Stimulated activated CD4-positive, alpha-beta T cell treated with anti-CD3 and anti-CD28 coated beads, Interleukin-15, amount 100 ng/mL, for 24 hours (primary cell): ENCODE measurements around the gene ATP1A4.

ENCODE experiments used
- DNase-seq: peaks from one replicate; pipeline ENCODE4 v3.0.0-alpha.2; 2020

ATP1A4 gene

DNA sequence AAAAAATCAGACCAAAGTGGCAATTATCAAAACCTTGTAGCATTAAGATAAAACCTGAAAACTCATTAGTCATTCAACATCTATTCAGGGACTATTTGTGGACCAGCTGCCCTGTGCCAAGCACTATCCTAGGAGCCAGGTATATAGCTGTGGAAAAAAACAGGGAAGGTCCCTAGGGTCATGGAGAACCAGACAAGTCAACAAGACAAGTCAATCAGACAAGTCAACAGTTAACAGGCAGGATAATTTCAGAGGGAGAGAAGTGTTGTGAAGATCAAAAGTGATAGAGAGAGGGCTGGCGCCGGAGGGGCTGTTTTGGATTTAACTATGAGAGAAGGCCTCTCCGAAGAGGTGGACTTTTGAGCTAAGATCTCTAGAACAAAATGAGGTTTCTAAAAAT lies 3.3 kb upstream of the ATP1A4 start:
- DNase-seq: no peak

DNA sequence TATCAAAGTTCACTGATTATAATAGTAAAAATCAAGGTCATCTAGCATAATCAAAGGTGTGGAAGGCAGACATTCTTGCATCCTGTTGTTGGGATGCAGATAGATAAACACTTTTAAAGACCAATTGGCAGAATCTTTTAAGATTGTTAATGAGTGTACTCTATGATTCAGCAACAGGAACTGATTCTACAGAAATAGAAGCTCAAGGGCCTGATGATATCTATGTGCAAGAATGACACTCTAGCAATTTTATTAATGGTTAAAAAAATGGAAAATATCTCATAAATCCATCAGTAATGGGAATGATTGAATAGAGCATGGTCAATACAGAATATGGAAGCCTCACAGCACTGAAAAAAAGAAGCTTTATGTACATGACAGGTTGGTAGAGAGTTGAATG lies 2.2 kb upstream of the ATP1A4 start:
- DNase-seq: no peak

DNA sequence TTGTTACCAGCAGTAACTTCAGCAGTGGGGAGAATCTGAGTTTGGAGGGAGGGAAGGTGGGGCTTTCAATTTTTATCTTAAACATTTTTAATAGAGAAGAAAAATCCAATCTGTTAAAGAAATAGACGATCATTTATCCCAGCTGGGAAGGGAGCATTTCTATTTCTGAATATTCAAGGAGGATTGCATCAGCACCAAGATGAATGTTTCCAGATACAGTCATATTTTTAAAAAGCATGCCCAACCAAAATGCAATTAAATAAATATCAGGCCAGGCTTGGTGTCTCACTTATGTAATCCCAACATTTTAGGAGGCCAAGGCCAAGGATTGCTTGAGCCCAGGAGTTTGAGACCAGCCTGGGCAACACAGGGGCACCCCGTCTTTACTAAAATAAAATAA lies 1.7 kb upstream of the ATP1A4 start:
- no peak for DNase-seq

DNA sequence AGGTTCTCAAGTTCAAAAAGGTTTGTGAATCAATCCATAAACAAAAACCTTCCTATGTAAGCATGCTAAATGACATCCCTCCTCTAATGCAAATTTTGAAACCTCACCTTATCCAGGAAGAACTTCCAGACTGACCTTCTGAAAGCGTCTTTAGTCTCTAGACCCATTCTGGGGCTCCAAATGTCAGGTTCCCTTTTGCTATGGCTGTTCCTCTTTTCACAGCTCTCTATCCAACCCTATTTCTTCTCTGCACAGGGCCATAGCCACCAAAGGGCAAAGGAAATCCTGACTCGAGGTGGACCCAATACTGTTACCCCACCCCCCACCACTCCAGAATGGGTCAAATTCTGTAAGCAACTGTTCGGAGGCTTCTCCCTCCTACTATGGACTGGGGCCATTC lies 3.4 kb downstream of the ATP1A4 start:
- DNase-seq: no peak

DNA sequence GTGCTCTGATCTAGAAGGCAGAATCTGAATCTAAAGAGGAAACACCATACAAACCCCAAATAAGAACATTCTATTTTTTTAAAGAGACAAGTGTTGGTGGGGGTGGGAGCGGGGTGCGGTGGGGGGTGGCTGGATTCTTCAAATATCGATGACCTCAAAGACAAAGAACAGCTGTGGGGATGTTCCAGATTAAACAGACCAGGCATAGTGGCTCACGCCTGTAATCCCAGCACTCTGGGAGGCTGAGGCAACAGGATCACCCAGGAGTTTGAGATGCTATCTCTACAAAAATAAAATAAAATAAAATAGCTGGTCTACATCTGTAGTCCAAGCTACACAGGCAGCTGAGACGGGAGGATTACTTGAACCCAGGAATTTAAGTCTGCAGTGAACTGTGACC lies 5.0 kb downstream of the ATP1A4 start:
- no peak for DNase-seq

DNA sequence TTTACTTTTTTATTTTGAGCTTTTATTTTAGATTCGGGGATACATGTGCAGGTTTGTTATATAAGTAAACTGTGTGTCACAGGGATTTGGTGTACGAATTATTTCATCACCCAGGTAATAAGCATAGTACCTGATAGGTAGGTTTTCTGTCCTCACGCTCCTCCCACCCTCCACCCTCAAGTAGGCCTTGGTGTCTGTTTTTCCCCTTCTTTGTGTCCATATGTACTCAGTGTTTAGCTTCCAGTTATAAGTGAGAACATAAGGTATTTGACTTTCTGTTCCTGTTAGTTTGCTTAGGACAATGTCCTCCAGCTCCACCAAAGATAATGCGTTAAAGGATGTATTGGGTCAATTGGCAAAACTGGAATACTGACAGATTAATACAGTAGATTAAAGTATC lies 5.8 kb downstream of the ATP1A4 start:
- no peak for DNase-seq

DNA sequence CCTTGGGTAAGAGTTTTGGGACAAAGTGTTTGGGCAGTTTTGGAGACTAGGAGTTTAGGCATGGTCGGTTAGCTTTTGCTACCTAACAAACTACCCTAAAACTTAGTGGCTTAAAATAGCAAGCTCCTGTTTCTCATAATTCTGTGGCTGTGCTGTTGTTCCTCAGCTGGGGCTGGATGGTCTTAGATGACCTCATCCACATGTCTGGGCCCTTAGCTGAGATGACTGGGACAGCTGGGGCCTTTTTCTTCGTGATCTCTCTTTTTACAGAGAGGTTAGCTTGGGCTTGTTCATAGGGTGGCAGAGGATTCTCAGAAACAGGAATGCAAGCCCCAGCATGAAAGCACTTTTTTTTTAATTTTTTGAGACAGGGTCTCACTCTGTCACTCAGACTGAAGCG lies 6.6 kb downstream of the ATP1A4 start:
- DNase-seq: no peak

DNA sequence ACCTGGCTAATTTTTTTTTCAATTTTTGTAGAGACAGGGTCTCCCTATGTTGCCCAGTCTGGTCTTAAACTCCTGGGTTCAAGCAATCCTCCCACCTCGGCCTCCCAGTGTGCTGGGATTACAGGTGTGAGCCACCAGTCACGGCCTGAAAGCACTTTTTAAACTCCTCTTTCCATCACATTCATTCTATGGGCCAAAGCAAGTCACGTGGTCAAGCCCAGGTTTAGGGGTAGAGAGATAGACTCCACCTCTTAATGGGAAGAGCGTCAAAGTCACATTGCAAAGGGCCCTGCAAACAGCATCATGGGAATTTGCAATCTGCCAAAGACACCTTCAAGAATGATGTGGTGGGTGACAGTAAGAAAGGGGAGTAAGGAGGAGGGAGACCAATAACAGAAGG lies 7.1 kb downstream of the ATP1A4 start:
- DNase-seq: no peak

DNA sequence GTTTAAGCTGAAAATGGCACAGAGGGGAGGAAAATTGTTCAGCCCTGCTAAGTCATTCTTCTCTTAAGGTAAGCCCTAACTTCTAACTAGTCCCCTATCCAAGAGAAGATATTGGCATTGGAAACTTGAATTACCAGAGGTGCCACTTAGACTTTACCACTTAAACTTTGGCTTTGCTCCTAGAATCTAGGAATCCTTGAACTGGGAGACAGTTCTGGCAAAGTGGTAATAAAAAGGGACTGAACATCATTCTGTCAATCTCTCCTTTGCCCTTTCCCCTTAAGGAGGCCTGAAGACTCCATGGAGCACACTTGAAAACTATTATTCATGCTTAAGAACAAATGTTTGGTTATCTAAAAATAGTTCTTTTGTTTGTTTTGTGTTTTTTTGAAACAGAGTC lies 8.4 kb downstream of the ATP1A4 start:
- no peak for DNase-seq

DNA sequence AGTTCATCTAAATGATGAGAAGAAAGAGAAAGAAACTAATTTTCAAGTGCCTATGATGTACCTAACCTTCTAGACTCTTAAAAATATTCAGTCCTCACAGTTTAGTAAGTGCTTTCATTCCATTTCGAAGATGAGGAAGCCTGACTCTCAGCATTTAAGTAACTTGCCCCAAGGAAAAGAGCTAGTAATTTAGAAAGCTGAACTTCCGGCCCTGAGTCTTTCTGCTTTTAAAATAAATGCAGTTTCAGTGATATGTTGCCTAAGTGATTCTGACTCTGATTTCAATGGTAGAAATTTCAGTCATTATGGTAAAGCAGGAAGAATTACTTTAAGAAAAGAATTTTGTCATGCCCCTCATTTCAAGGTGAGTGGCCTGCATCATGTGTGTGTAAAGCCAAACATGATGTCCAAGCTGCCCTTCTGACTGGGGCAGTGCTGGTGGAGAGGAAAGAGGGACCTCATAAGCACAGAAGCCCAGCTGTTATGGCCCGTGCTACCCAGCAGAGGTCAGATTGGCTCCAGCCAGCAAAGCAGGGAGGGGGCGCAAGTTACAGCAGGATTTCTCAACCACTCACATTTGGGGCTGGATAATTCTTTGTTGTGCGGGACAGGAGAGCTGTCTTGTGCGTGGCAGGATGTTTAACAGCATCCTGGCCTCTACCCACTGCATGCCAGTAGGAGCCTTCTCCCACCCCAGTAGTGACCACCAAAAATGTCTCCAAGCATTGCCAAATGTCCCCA lies 10.7 kb downstream of the ATP1A4 start:
- no peak for DNase-seq

DNA sequence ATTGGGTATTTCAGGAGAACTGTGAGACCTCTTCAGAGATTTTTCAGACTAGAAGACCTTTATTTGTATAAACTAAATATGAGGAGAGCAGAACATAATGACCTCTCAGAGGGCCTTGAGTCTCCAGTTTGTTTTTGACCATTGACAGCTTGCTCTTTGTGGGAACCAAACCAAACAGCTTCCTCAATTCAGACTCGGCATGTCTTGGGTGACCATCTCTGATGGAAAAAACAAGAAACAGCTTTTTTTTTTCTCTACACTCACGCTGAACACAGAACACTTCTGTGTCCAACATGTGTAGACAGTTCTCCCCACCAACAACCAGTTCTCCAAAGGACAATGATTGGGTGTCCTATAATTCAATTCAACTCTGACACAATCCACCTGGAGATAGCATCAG lies 11.5 kb downstream of the ATP1A4 start:
- no peak for DNase-seq

DNA sequence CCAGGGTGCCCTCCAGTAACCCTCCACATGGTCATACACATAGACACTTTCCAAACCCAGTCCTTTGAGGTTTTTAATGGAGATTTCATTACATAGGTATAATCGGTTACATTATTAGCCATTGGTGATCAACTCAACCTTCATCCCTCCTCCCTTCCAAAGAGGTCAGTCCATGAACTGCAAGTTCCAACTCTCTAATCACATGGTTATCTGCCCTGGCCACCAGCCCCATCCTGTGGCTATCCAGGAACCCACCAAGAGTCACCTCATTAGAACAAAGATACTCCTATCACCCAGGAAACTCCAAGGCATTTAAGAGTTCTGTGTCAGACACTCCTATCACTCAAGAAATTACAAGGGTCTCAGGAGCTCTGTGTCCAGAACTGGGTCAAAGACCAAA lies 12.2 kb downstream of the ATP1A4 start:
- DNase-seq: no peak

DNA sequence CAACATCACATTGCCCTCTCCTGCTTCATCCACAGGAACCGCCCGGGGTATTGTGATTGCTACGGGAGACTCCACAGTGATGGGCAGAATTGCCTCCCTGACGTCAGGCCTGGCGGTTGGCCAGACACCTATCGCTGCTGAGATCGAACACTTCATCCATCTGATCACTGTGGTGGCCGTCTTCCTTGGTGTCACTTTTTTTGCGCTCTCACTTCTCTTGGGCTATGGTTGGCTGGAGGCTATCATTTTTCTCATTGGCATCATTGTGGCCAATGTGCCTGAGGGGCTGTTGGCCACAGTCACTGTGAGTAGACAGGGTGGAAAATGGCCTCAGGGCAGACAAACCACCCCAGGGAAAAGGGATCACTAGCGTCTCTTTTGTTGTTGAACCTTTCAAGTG lies 12.7 kb downstream of the ATP1A4 start:
- no peak for DNase-seq

DNA sequence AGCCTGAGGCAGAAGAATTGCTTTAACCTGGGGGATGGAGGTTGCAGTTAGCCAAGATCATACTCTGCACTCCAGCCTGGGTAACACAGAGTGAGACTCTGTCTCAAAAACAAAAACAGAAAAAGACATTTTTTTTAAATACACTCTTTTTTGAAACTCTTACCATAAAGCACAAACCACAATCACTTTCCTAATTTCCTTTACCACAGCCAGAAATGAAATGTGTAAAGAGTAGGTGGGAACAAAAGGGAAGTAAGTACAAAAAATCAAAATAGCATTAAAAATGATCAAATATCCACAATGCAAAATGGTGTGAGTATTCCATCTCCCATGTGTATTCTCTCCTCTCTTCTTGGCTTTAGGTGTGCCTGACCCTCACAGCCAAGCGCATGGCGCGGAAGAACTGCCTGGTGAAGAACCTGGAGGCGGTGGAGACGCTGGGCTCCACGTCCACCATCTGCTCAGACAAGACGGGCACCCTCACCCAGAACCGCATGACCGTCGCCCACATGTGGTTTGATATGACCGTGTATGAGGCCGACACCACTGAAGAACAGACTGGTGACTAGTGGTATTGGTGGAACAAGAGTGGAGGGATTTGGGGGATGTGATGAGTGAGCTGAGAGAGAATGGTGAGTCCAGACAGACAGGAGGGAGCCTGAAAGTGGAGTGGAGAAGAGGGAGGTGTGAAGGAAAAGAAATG lies 14.9 kb downstream of the ATP1A4 start:
- no peak for DNase-seq

DNA sequence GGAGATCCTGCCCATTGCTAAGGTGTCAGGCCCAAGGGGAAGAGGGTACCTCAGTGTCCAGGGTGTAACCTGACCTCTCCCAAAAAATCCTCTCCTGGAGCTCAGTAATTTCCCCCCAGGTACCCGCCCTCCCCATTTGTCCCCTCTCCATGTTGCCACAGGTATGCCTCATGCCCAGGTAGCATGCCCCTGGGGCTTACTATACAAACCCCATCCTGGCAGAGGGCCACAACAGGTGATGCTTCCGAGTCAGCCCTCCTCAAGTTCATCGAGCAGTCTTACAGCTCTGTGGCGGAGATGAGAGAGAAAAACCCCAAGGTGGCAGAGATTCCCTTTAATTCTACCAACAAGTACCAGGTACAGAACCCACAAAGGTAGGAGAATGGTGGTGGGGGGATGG lies 15.7 kb downstream of the ATP1A4 start:
- DNase-seq: no peak

DNA sequence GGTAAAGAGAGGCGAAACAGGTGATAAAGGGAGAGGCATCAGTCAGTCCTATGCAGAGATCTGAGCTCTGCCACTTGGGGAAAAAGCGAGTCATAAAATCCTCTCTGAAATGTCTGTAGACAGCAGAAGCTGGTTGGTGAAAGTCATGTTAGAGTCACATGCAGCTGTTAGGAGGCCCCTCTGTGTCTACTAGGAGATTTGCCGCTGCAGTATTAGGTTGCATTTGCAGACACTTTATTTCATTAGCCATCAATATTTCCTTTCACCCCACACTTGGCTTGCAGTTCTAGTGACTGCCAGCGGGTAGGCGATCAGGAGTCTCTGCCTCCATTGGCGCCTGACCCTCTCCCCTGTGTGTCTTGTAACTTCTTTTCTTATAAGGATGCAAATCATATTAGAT lies 16.2 kb downstream of the ATP1A4 start:
- DNase-seq: peak; percentile 19

DNA sequence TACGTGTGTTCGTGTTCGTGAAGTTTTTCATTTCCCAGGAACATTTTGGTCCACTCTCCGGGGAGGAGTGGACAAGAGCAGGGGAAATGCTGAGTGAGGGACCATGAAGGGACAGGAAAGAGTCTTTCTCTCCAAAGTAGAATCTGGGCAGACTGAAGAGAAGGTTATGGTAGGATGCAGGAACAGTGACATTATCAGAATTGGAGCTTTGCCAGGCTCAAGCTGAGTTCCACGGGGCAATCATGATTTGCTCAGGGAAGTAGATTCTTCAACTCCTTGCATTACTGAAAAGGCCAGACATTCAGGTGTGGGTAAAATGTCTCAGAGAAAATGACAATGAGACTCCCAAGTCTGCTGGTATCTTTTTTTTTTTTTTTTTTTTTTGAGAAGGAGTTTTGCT lies 16.6 kb downstream of the ATP1A4 start:
- no peak for DNase-seq

DNA sequence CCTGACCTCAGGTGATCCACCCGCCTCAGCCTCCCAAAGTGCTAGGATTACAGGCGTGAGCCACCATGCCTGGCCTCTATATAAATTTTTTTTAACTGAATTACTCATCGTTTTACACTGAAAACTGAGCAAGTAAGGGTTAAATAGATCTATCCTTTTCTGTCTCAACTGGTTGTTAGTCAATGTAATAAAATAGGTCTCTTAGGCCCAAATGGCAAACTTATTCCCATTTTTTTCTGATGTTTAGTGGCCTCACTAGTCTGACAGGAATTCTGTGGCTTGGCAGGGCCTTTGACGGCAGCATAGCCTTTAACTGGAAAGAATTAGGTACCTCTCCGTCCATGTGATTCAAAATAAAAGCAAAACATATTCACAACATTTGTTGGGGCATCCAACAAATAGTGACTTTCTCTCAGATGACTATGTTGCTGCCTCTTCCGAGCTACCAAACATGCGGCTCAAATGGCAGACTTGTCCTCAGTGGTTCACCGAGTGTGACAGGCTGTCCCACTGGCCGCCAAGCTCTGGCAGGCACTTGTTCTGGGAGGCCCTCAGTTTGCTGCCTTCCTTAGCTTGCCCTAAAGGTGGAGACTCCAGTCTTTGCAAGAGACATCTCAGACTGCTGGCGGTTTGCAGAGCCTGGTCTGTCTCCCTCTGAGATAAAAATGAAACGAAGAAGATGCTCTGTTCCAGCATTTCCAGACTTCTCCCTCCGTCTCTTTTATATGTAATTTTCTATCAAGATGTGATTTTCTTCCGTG lies 17.4 kb downstream of the ATP1A4 start:
- no peak for DNase-seq

DNA sequence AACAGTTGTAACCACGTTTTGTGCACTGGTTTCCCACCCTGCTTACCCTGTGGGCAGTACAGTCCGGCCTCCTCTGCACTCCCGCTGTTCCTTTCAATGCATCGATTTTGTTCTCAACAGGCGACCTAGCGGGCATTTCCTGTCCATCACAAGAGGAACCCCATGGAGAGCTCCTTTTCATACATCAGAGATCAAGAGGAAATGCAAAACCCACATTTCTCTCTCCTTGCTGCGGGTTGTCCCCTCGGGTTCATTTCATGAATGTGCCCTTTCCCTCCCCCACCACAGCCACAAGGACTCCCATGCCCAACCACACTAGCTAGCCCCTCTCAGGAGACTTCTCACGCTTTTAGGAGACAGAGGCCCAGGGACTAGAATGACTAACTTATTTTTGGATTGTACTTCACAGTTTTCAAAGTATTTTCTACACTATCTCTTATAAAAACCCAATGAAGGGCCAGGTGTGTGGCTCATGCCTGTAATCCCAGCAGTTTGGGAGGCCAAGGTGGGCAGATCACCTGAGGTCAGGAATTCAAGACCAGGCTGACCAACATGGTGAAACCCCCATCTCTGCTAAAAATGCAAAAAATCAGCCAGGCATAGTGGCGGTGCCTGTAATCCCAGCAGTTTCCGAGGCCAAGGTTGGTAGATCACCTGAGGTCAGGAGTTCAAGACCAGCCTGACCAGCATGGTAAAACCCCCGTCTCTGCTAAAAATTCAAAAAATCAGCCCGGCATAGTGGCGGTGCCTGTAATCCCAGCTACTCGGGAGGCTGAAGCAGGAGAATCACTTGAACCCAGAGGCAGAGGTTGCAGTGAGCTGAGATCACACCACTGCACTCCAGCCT lies 18.4 kb downstream of the ATP1A4 start:
- peak; percentile 36 for DNase-seq

DNA sequence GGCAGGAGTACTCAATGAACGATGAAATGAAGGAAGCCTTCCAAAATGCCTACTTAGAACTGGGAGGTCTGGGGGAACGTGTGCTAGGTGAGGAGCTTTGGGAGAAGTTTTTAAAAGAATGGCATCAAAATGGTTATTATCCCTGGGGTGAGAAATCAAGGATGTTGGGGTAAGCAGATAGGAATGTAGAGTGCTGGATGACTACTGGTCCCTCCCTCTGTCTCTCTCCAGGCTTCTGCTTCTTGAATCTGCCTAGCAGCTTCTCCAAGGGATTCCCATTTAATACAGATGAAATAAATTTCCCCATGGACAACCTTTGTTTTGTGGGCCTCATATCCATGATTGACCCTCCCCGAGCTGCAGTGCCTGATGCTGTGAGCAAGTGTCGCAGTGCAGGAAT lies 20.0 kb downstream of the ATP1A4 start:
- DNase-seq: no peak

DNA sequence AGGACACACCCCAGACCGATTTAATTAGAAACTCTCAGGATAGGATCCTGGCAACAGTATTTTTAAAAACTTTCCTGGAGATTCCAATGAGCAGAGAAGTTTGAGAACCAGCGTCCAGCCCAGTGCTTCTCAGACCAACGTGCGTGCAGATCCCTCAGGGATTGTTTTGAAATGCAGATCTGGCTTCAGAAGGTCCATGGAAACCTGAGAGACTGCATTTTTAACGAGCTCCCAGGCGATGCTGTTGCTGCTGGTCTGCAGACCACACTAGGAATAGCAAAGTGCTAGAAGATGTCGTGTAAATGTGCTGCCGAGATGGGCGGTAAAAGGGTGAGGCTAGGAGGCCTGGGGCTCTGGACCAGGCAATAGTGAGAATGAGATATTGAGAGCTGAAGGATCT lies 20.6 kb downstream of the ATP1A4 start:
- DNase-seq: no peak

DNA sequence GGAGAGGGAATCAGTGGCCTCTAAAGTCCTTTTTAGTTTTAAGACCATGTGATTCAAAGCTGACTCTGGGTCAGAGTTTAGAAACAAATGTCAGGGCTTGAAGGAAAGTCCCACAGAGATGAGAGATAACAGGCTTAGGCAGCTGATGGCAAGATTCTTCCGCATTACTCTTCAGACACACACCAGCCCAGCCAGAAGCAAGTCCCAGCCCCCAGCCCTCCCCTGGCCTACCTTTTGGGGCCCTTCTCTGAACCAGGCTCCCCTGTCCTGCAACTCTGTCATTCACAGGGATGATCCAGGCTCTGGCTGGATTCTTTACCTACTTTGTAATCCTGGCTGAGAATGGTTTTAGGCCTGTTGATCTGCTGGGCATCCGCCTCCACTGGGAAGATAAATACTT lies 25.8 kb downstream of the ATP1A4 start:
- no peak for DNase-seq

DNA sequence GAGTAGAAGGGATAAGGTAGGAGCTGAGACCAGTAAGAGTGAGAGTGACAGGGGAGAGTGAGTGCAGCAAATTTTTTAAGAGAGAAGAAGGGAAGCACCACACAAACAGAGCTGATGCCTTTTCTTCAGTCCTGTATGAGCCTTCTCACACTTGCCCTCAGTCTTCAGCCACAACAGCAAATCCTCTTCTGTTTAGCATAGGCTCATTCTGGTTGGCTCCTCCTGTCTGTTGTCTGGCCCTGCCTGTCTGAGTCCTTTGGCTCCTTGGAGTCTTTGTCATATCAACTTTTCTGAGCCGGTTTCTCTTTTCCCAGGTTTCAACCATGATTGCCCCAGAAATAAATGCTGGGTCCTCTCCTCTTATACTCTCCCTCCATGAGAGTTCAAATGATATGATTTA lies 26.3 kb downstream of the ATP1A4 start:
- DNase-seq: no peak
